CD14-positive monocyte (primary cell): ENCODE measurements around the gene FAM174B. TPM values are rescaled to one million over a fixed set of nuclear protein-coding genes. Genes with fewer than 3 reads are reported as not detected.

Source experiments
- DNase-seq, 3 donors: peaks; one replicate each; pipeline ENCODE4 v3.0.0-alpha.2; 2011 to 2022
- H2AFZ ChIP-seq: 2 replicates; pipeline ENCODE4 v1.6.0; 2012; ENCODE audit warnings: mild to moderate bottlenecking, low read depth, low read length, inconsistent platforms; ENCODE audit not compliant: insufficient read depth, poor library complexity, severe bottlenecking
- H3K27ac ChIP-seq, 2 donors: 1 replicate in 1 of 2; 2 replicates in 1 of 2; pipeline ENCODE4 v1.5.1; 2012 to 2013; ENCODE audit warnings: low read length in 2 of 2, control low read depth in 1 of 2, inconsistent platforms in 1 of 2, low read depth in 1 of 2, mild to moderate bottlenecking in 1 of 2
- H3K27me3 ChIP-seq, 2 donors: one replicate each; pipeline versions ENCODE4 v1.6.0 to v1.6.1; 2011 to 2013; ENCODE audit warnings: low read length in 2 of 2; ENCODE audit not compliant: control insufficient read depth in 2 of 2, insufficient read depth in 2 of 2
- H3K36me3 ChIP-seq, 2 donors: replicated peaks in 1 of 2; 1 replicate in 1 of 2; 2 replicates in 1 of 2; pipeline versions ENCODE4 v1.5.1 to v1.6.1; 2012 to 2013; ENCODE audit warnings: low read length in 2 of 2, control low read depth in 1 of 2, inconsistent platforms in 1 of 2, mild to moderate bottlenecking in 1 of 2; ENCODE audit not compliant: insufficient read depth in 2 of 2, control insufficient read depth in 1 of 2
- H3K4me1 ChIP-seq, 2 donors: 1 replicate in 1 of 2; 2 replicates in 1 of 2; pipeline versions ENCODE4 v1.5.1 to v1.6.1; 2012 to 2013; ENCODE audit warnings: low read length in 2 of 2, control low read depth in 1 of 2, inconsistent platforms in 1 of 2, mild to moderate bottlenecking in 1 of 2, moderate library complexity in 1 of 2; ENCODE audit not compliant: insufficient read depth in 2 of 2, control insufficient read depth in 1 of 2
- H3K4me2 ChIP-seq: replicated peaks from 2 replicates; pipeline ENCODE3; 2012; ENCODE audit warnings: low read length, moderate library complexity, mild to moderate bottlenecking; ENCODE audit not compliant: poor library complexity, severe bottlenecking; ENCODE audit errors: extremely low read depth
- H3K4me3 ChIP-seq, 3 experiments: fragments of 200-600 bp in 1 of 3; sonication (generic) in 1 of 3; replicated peaks in 1 of 3; 1 replicate in 2 of 3; 2 replicates in 1 of 3; pipeline ENCODE4 v1.5.1; 2011 to 2013; ENCODE audit warnings: low read length in 3 of 3, mild to moderate bottlenecking in 3 of 3, control low read depth in 2 of 3, low read depth in 2 of 3, inconsistent platforms in 1 of 3, moderate library complexity in 1 of 3
- H3K79me2 ChIP-seq: 2 replicates; pipeline ENCODE4 v1.6.0; 2012; ENCODE audit warnings: mild to moderate bottlenecking, control low read depth, inconsistent platforms, low read length, moderate library complexity; ENCODE audit not compliant: insufficient read depth
- H3K9ac ChIP-seq: 2 replicates; pipeline ENCODE4 v1.6.0; 2017; ENCODE audit warnings: low read length, mild to moderate bottlenecking; ENCODE audit not compliant: insufficient read depth, poor library complexity, severe bottlenecking
- H3K9me3 ChIP-seq, 2 donors: replicated peaks in 1 of 2; 1 replicate in 1 of 2; 2 replicates in 1 of 2; pipeline versions ENCODE4 v1.5.1 to v1.6.1; 2012 to 2013; ENCODE audit warnings: low read length in 2 of 2, control low read depth in 1 of 2; ENCODE audit not compliant: control insufficient read depth in 1 of 2, insufficient read depth in 1 of 2
- H4K20me1 ChIP-seq: 2 replicates; pipeline ENCODE4 v1.6.0; 2012; ENCODE audit warnings: mild to moderate bottlenecking, low read length, control low read depth, moderate library complexity; ENCODE audit not compliant: insufficient read depth
- H3K27ac Mint-ChIP-seq, 7 donors: one replicate each; pipeline ENCODE4 v1.8.0; 2020; ENCODE audit warnings: mild to moderate bottlenecking in 7 of 7, mixed read lengths in 7 of 7, moderate library complexity in 6 of 7, inconsistent platforms in 2 of 7
- H3K27me3 Mint-ChIP-seq, 3 donors: one replicate each; pipeline ENCODE4 v1.8.0; 2021 to 2022; ENCODE audit warnings: low read depth in 3 of 3, mild to moderate bottlenecking in 3 of 3, mixed read lengths in 3 of 3, moderate library complexity in 3 of 3, inconsistent platforms in 1 of 3
- H3K36me3 Mint-ChIP-seq, 2 donors: one replicate each; pipeline ENCODE4 v1.8.0; 2020; ENCODE audit warnings: mixed read lengths in 2 of 2, inconsistent platforms in 1 of 2, mild to moderate bottlenecking in 1 of 2
- H3K4me1 Mint-ChIP-seq: one replicate; pipeline ENCODE4 v1.8.0; 2020; ENCODE audit warnings: mild to moderate bottlenecking, mixed read lengths
- H3K4me3 Mint-ChIP-seq, 2 donors: one replicate each; pipeline ENCODE4 v1.8.0; 2020; ENCODE audit warnings: mild to moderate bottlenecking in 2 of 2, mixed read lengths in 2 of 2, moderate library complexity in 1 of 2
- H3K9me3 Mint-ChIP-seq, 7 donors: one replicate each; pipeline ENCODE4 v1.8.0; 2020 to 2022; ENCODE audit warnings: mixed read lengths in 7 of 7, mild to moderate bottlenecking in 6 of 7, moderate library complexity in 6 of 7, inconsistent platforms in 2 of 7
- CTCF ChIP-seq: fragments of 200-600 bp; IDR thresholded peaks from one replicate; pipeline ENCODE4 v1.8.0; 2022; ENCODE audit warnings: antibody characterized with exemption, mild to moderate bottlenecking
- WGBS: methylation state at CpG from one replicate; pipeline ENCODE4 v1.1.5; 2013; ENCODE audit warnings: missing lambda C conversion rate; ENCODE audit not compliant: insufficient coverage; 5-methylcytosine and 5-hydroxymethylcytosine counted together
- intact Hi-C, 2 donors: fragments of 100-400 bp; cut with micrococcal nuclease; formaldehyde crosslinking; loops; one replicate each; pipeline versions ENCODE4 v1.15.0 to v1.15.1; 2023
- polyA minus RNA-seq: library from RNA; depleted of rRNA, polyadenylated mRNA; stranded (reverse); fragments of >200 nt; gene quantifications from 2 replicates; pipeline ENCODE4 v1.2.3, GENCODE V29; 2012
- polyA plus RNA-seq, 3 donors: library from polyadenylated mRNA; depleted of rRNA in 1 of 3; unstranded in 2 of 3; stranded (reverse) in 1 of 3; fragments of 300-500 nt in 2 of 3; fragments of >200 nt in 1 of 3; fragmentation: Illumina TruSeq in 2 of 3; gene quantifications; 1 replicate in 2 of 3; 2 replicates in 1 of 3; pipeline ENCODE4 v1.2.3, GENCODE V29; 2012 to 2021
- total RNA-seq, 12 experiments: library from RNA in 1 of 12; stranded (reverse) in 1 of 12; fragments of 120-200 nt in 1 of 12; gene quantifications; one replicate each; pipeline ENCODE4 v1.2.4 and lab custom pipeline; 2013 to 2026; ENCODE audit warnings: mixed read lengths in 6 of 12, inconsistent platforms in 1 of 12

Gene FAM174B
- 3.7 TPM for total RNA-seq (2013)
- polyA plus RNA-seq (1 to 10 TPM; 2.2 to 4.7 (median 3.2) TPM), polyA minus RNA-seq (0.42 and 2.1 TPM in 2 replicates), total RNA-seq (lab: John Stamatoyannopoulos, UW) (2.0 to 6.1 (median 2.9) reads per million in 11 experiments)

GRCh38 chr15:92655178-92655995 lies at the start of gene FAM174B:
Gene FAM174B (minus strand): TSS chr15:92655775.
- H3K27me3 Mint-ChIP-seq, result peaks cover 35 to 53% (median 37%) of the 10 kb centered on the region in 3 donors
- intact Hi-C loops, result no loop called here
- no peak within 1 kb of the TSS for H3K9ac ChIP-seq

More at GRCh38 chr15:92655178-92655995, at the start of gene FAM174B:
- Mint-ChIP-seq H3K4me3 (peak within 1 kb of the TSS; percentile 61 to 84), H3K27ac (peak within 1 kb of the TSS in 1 of 7 donors; percentile 72), H3K9me3 (peaks cover 0 to 15% (median 11%) of the 10 kb centered on the region in 7 donors), H3K4me1 (peaks cover 13% of the 10 kb centered on the region), H3K36me3 (peaks cover 0 to 7% of the 10 kb centered on the region in 2 donors)
- H2AFZ ChIP-seq, result peak within 1 kb of the TSS; percentile 13
- no peak for TF ChIP-seq CTCF
- no peaks in the 10 kb centered on the region for H4K20me1 ChIP-seq
- no peaks in the 10 kb centered on the region for H3K79me2 ChIP-seq
- H3K27ac ChIP-seq, result no peak within 1 kb of the TSS
- peaks cover 32 to 33% of the 10 kb centered on the region in 2 donors for H3K27me3 ChIP-seq
- 1% methylated on average over 100 of the region's 100 CpGs for WGBS
- H3K4me1 ChIP-seq, result peaks cover 6 to 10% of the 10 kb centered on the region in 2 donors
- H3K4me2 ChIP-seq, result peak within 1 kb of the TSS; percentile 69
- peaks cover 8 to 12% of the 10 kb centered on the region in 2 donors for H3K9me3 ChIP-seq
- peak within 1 kb of the TSS in 1 of 3 experiments; percentile 56 for H3K4me3 ChIP-seq
- no peak for DNase-seq
- no peaks in the 10 kb centered on the region for H3K36me3 ChIP-seq
